NCI-H524 (cell line): Measurements from ENCODE around the gene SRPK2.
"Not testable (repeated sequence)": the region's sequence is repeated elsewhere in the genome, so short reads cannot be mapped to it uniquely, and the experiment has no call there.

Source experiments
- DNase-seq, 2 experiments: peaks; one replicate each; lab custom pipeline; 2025; lab: John Stamatoyannopoulos, UW

Gene SRPK2

DNA sequence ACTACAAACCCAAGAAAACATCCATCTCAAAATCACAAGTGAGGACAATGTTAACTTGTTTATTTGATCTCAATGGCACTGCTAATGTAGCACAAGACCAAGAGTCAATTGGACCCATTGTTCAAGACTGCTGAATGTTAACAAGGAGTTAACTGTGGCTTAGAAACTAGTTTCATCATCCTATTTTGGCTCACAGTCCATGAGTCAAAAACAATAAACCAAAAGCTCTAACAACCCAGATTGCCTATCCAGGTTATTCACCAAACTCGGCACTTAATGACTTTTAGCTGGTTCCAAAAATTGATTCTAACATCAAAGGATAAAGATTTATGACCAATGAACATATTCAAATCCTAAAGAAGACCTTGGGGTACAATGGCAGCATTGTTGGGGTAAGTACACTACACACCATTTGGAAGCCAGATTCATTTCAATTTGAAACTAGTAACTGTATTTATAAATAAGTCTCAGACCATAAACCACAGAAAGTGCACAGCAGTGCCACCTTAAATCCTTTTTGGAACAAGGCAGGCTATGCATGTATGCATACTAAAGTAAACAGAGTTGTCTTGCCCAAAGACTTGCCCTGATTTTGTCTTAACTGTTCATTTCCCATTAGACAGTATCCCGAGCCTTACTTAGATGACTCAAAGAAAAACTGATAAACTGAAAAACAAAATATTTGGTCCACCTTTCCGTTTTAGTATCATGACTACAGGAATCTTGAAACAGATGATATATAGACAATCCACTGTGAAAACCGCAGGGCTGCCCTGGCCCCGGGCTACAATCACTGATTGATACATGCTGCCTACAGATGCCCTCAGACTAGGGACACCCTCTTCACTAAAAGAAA, 84.5 kb downstream of the SRPK2 start:
- DNase-seq = no peak

- not testable (repeated sequence) for DNase-seq
Observed at GRCh38 chr7:105300587-105300986, 88.1 kb downstream of the SRPK2 start.

GRCh38 chr7:105298439-105298894, 90.3 kb downstream of the SRPK2 start:
- DNase-seq = no peak

DNA sequence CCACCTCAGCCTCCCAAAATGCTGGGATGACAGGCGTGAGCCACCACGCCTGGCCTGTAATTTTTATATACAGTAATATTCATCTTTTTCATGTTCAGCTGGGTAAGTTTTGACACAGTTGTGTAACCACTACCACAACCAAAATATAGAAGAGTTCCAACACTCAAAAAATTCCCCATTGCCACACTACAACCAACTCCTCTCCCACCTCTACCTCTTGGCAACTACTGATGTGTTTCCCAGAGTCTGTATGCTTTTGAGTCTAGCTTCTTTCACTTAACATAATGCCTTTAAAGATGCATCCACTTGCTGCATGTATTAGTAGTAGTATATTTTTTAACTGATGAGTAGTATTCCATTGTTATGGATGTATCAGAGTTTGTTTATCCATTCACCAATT, 90.7 kb downstream of the SRPK2 start:
- DNase-seq = no peak

DNA sequence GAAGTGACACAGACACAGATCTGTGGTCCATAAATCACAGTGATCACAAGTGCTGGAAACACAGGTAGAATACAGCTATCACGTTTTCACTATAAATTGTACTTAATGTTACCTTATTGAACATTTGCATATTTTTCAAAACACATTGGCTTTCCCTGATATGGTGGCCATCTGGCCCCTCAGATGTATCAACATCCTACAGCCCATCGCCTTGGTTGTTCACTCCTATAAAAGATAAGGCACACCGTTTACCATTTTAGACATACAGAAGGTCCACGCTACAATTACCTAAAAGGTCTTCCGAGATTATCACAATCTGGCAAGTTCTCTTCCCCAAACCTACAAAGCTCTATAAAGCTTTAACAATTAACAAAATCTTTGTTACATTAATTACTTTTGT, 91.4 kb downstream of the SRPK2 start:
- no peak for DNase-seq

- no peak for DNase-seq
Observed at GRCh38 chr7:105296491-105296890, 92.2 kb downstream of the SRPK2 start.

DNA sequence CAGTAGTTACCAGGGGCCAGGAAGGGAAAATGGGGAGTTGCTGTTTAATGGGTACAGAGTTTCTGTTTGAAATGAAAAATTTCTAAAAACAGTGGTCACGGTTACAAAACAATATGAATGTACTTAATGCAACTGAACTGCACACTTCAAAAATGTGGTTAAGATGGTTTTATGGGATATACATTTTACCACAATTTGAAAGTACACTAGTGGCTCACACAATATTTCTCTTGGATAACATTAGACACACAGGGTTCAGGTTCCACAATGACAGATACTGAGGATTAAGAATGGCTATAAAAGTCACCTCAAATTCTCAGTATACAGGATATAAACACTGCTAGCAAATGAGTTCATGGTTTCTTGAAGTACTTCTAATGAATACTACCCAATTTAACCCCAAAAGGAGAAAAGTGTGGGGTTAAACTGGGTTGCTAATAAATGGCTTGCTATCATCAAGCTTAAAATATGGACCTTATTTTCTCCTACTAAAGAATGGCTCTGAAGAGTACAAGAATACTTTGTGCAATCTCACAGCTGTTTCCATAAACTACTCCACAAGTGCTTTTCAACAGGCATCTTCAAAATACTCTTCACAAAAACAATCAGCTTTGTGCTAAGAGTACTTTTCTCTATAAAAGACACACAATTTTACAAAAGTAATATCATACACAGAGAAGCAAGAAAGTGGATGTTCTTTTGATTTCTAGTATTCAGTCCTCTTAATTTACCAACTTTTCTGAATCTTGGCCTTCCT, 92.9 kb downstream of the SRPK2 start:
- no peak for DNase-seq

DNA sequence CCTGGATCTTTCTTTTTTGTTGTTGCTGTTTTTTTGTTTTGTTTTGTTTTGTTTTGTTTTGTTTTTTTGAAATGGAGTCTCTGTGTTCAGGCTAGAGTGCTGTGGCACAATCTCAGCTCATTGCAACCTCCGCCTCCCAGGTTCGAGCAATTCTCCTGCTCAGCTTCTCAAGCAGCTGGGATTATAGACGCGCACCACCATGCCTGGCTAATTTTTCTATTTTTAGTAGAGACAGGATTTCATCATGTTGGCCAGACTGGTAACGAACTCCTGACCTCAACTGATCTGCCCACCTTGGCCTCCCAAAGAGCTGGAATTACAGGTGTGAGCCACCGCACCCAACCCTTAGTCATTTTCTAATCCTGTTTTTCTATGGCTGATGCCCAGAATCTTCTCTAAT, 94.2 kb downstream of the SRPK2 start:
- not testable (repeated sequence) for DNase-seq

DNA sequence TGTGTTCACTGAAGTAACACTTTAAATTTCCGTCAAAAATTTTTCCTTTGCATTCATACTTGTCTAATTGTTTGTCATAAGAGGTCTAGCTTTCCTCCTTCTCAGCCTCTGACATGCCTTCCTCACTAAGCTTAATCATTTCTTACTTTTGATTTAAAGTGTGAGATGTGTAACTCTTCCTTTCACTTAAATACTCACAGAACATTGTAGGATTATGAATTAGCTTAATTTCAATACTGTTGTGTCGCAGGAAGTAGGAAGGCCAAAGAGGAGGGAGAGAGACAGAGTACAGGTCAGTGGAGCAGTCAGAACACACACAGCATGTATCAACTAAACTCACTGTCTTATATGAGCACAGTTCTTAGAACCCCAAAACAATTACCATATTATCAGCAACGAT, 99.0 kb downstream of the SRPK2 start:
- DNase-seq = no peak

DNA sequence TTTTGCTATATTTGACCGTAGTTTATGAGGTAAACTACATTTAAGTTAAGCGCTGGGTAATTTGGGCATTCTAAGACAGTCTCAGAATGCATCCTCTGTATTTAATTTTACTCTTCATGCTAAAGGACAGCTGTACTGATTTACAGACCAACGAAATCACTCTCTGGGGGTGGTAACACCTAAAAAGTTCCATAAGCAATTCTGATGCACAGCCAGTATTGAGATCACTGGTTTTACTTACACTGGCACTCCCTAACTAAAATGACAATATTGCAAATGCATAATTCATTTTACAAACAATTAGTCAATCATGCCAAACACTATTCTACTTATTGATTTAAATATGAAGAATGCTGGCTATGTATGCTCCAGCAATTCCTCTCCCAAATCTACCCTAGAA, 102.3 kb downstream of the SRPK2 start:
- DNase-seq = no peak

GRCh38 chr7:105285118-105285874, 103.4 kb downstream of the SRPK2 start:
- no peak for DNase-seq

- DNase-seq = no peak
Observed at GRCh38 chr7:105284014-105284413, 104.7 kb downstream of the SRPK2 start.

DNA sequence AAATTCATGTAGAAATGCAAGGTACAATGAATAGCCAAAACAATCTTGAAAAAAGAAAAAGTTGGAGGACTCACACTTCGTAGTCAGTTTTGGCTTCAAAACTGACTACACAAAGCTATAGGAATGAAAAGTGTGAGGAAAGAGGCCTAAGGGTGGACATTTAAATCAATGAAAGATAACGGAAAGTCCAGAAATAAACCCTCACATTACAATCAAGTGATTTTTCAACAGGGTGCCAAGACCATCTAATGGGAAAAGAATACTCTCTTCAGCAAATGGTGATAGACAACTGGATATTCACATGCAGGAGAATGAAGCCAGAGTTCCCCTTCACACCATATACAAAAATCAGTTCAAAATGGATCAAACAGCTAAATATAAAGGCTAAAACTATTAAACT, 106.8 kb downstream of the SRPK2 start:
- DNase-seq = no peak

DNA sequence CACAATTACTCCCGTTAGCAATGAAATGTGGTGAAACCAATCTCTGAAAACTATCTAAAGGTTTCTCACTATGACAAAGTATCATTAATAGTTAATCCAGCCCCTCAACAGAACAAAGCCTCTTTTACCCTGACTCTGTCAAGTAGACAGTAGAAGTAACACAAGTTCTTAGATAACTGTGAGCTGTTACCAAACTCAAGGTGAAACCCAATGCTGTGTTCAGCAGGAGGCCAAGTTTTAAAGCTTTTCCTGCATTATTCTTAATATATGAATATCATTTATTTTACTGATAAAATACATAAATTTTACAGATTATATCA, 109.1 kb downstream of the SRPK2 start:
- DNase-seq = no peak

- DNase-seq = no peak
Observed at GRCh38 chr7:105278973-105279687, 109.6 kb downstream of the SRPK2 start.

DNA sequence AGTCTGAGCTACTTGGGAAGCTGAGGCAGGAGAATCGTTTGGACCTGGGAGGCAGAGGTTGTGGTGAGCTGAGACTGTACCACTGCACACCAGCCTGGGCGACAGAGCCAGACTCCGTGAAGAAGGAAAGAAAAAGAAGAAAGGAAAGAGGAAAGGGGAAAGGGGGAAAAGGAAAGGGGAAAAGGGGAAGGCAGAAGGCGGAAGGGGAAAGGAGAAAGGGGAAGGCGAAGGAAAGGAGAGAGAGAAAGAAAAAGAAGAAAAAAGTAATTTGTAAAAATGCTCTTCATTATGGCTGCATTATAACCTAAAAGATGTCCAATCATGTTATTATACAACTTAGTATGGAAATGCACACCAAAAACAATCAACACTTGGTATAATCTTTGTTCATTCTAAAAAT, 110.2 kb downstream of the SRPK2 start:
- DNase-seq = no peak

- no peak for DNase-seq
Observed at GRCh38 chr7:105277341-105277740, 111.4 kb downstream of the SRPK2 start.

- DNase-seq = peak in 1 of 2 experiments; percentile 33
Observed at GRCh38 chr7:105270117-105270516, 118.6 kb downstream of the SRPK2 start.

- DNase-seq = no peak
Observed at GRCh38 chr7:105269397-105269796, 119.3 kb downstream of the SRPK2 start.

- peak in 1 of 2 experiments; percentile 60 for DNase-seq
Observed at GRCh38 chr7:105268511-105269392, 120.0 kb downstream of the SRPK2 start.

GRCh38 chr7:105268056-105268455, 120.7 kb downstream of the SRPK2 start:
- no peak for DNase-seq
